Nephron (organoid): ENCODE data around the gene DTD1.

Experiments used
- H3K27ac Mint-ChIP-seq, 3 experiments: 2 replicates each; pipeline ENCODE4 v1.8.0; 2020; ENCODE audit warnings: mixed read lengths in 3 of 3, mild to moderate bottlenecking in 2 of 3, moderate library complexity in 1 of 3
- H3K27me3 Mint-ChIP-seq: 2 replicates; pipeline ENCODE4 v1.8.0; 2021; ENCODE audit warnings: low read depth, mild to moderate bottlenecking, moderate library complexity, mixed read lengths
- H3K36me3 Mint-ChIP-seq: 2 replicates; pipeline ENCODE4 v1.8.0; 2020; ENCODE audit warnings: low read depth, mixed read lengths
- H3K4me1 Mint-ChIP-seq: 2 replicates; pipeline ENCODE4 v1.8.0; 2020; ENCODE audit warnings: mixed read lengths
- H3K4me3 Mint-ChIP-seq, 3 experiments: 2 replicates each; pipeline ENCODE4 v1.8.0; 2020; ENCODE audit warnings: mild to moderate bottlenecking in 3 of 3, mixed read lengths in 3 of 3, moderate library complexity in 2 of 3
- H3K9me3 Mint-ChIP-seq: 2 replicates; pipeline ENCODE4 v1.8.0; 2020; ENCODE audit warnings: mixed read lengths
- TF ChIP-seq, protein P1 (sequence below), 3 experiments: fragments of 200-600 bp; sonication (generic); IDR thresholded peaks; one replicate each; pipeline ENCODE4 v1.5.0; 2021; ENCODE audit warnings: antibody characterized with exemption in 3 of 3; ENCODE audit not compliant: unreplicated experiment in 3 of 3

DTD1 gene

DNA sequence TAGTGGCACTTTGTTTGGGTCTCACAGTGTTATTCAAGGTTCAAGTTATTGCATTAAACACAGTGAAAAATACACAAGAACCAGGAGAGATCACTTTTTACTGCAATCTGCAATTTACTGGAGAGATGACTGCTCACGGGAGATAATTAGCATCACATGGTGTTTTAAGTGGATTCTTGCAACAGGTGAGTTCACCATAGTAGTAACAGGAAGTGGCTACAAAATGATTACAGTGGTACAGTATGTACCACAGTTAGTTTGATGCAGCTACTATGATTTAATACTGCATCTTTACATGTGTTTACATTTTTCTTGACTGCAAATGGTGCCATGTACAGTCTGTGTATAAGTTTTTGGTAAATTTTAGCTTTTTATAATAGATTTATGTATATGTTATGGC is 129.2 kb downstream of the DTD1 start:
- Mint-ChIP-seq H3K27ac (no peak overlapping the region), H3K9me3 (peaks cover 8% of the 10 kb centered on the region), H3K4me3 (no peak overlapping the region), H3K4me1 (peaks cover 9% of the 10 kb centered on the region), H3K27me3 (no peaks in the 10 kb centered on the region), H3K36me3 (no peaks in the 10 kb centered on the region)
- TF ChIP-seq, protein P1, sequence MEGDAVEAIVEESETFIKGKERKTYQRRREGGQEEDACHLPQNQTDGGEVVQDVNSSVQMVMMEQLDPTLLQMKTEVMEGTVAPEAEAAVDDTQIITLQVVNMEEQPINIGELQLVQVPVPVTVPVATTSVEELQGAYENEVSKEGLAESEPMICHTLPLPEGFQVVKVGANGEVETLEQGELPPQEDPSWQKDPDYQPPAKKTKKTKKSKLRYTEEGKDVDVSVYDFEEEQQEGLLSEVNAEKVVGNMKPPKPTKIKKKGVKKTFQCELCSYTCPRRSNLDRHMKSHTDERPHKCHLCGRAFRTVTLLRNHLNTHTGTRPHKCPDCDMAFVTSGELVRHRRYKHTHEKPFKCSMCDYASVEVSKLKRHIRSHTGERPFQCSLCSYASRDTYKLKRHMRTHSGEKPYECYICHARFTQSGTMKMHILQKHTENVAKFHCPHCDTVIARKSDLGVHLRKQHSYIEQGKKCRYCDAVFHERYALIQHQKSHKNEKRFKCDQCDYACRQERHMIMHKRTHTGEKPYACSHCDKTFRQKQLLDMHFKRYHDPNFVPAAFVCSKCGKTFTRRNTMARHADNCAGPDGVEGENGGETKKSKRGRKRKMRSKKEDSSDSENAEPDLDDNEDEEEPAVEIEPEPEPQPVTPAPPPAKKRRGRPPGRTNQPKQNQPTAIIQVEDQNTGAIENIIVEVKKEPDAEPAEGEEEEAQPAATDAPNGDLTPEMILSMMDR (IDR thresholded peaks at IDR 0.05; ENCODE audit: unreplicated experiment in 3 of 3): no peak

DNA sequence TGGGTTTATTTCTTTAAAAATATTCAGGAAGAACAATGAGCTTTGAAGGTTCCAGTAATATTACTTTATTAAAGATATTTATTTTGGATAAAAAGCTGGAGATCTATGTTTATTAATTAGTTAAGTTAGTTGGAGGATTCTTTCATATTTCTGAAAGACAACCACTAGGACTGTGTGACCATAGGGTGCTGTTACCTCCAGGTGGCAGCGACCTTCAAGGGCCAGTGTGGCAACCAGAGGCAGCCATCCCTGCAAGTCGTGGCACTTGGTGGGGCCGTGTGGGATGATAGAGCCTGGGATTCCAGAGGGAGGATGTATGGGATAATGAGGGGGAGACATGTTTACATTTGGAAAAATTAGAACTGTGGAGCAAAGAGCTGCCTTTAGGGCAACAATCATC is 130.3 kb downstream of the DTD1 start:
- H3K27ac Mint-ChIP-seq: peak overlapping the region in 1 of 3 experiments; percentile 64

DNA sequence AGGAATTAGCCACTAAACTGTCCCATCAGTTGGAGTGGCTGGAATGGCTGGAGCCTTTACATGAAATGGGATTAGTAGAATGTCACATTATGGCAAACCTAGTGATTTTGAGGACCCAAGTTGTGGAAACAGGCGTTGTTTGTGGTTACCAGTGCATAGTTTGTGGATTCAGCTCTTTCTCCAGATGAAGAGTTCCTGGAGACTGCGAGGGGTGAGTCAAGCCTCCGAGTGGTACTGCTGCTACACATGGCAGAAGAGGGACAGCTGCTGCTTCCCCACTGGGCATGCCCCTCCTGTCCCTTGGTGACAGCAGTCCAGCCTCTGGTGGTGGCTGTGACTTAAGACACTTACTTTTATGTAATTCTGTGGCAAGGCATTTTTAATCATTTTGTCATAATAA is 131.6 kb downstream of the DTD1 start:
- Mint-ChIP-seq H3K27me3 (no peaks in the 10 kb centered on the region), H3K36me3 (no peaks in the 10 kb centered on the region), H3K27ac (no peak overlapping the region), H3K9me3 (peaks cover 8% of the 10 kb centered on the region), H3K4me3 (no peak overlapping the region), H3K4me1 (peaks cover 9% of the 10 kb centered on the region)
- TF ChIP-seq, protein P1 (IDR thresholded peaks at IDR 0.05; ENCODE audit: unreplicated experiment in 3 of 3): no peak

More for the DNA sequence above, 130.3 kb downstream of the DTD1 start:
- Mint-ChIP-seq H3K9me3 (peaks cover 8% of the 10 kb centered on the region), H3K36me3 (no peaks in the 10 kb centered on the region), H3K27me3 (no peaks in the 10 kb centered on the region), H3K4me3 (no peak overlapping the region), H3K4me1 (peaks cover 9% of the 10 kb centered on the region)
- TF ChIP-seq, protein P1 (IDR thresholded peaks at IDR 0.05; ENCODE audit: unreplicated experiment in 3 of 3): no peak

DNA sequence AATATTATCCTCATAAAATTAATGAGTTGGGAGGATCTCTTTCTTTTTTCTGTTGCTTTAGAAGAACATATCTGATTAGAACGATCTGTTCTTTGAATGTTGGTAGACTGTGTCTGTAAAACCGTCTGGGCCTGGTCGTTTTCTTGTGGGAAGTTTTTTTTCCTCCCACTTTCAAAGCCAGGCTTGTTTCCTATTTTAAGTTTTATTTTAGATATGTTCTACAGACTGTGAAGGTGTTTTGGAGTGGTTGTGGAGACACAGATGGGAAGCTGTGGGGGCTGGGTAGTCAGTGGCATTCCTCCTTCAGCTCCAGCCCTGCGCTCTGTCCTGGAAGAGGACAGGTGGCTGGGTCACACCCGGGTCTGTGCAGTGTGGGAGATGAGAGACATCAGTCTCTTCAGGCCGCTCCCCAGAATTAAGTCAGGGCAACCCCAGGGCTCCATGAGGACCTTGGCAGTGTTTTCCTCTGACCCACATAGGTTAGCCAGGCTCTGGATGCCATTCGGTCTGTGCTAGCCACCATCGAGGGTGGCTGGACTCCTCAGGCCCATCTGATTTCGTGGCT is 133.8 kb downstream of the DTD1 start:
- TF ChIP-seq, protein P1 (IDR thresholded peaks at IDR 0.05; ENCODE audit: unreplicated experiment in 3 of 3): no peak
- peaks cover 9% of the 10 kb centered on the region for H3K4me1 Mint-ChIP-seq
- no peaks in the 10 kb centered on the region for H3K36me3 Mint-ChIP-seq
- no peak overlapping the region for H3K4me3 Mint-ChIP-seq
- H3K27ac Mint-ChIP-seq: peak overlapping the region in 1 of 3 experiments; percentile 47
- no peaks in the 10 kb centered on the region for H3K27me3 Mint-ChIP-seq
- peaks cover 8% of the 10 kb centered on the region for H3K9me3 Mint-ChIP-seq

DNA sequence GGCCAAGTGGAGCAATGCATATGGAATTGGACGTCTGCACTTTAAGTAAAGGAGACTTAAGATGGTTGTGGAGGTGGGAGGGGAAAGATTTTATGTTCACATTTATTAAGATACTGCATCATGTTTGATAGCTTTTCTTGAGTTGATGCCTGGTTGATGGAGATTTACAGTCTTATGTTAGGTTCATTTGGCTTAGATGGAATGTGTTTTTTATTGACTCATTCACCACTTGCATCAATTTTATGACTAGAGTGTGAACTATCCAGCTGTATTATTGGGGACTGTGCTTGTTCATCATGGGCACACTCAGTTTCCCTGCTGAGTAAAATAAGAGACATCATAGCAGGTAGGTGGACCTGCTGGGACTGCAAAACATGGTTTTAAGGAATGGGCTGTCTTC is 134.5 kb downstream of the DTD1 start:
- Mint-ChIP-seq H3K4me3 (no peak overlapping the region), H3K27me3 (no peaks in the 10 kb centered on the region)

DNA sequence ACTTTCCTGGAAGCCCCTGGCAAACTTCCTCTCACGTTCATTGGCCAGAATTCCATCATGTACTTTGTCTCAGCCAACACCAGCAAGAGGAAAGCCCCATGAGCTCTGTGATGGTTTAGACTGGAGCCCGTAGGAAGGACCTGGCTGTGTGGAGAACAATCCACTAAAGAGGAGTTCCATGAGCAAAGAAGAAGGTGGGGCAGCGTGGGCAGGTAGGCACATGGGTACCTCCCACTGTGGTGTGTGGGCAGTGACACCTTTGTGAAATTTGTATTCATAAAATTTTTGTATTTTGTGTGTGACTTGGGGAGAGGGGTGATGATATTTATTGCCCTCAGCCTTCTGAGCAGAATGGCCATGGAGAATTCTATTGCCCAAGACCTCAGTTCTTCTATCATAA is 136.2 kb downstream of the DTD1 start:
- no peak overlapping the region for H3K27ac Mint-ChIP-seq

More for the DNA sequence above, 134.5 kb downstream of the DTD1 start:
- H3K9me3 Mint-ChIP-seq: peaks cover 8% of the 10 kb centered on the region
- H3K27ac Mint-ChIP-seq: peak overlapping the region in 1 of 3 experiments; percentile 21
- no peaks in the 10 kb centered on the region for H3K36me3 Mint-ChIP-seq
- TF ChIP-seq, protein P1 (IDR thresholded peaks at IDR 0.05; ENCODE audit: unreplicated experiment in 3 of 3): no peak
- H3K4me1 Mint-ChIP-seq: peaks cover 4% of the 10 kb centered on the region

More for the DNA sequence above, 136.2 kb downstream of the DTD1 start:
- no peaks in the 10 kb centered on the region for H3K27me3 Mint-ChIP-seq
- no peaks in the 10 kb centered on the region for H3K4me1 Mint-ChIP-seq
- peaks cover 8% of the 10 kb centered on the region for H3K9me3 Mint-ChIP-seq
- H3K36me3 Mint-ChIP-seq: no peaks in the 10 kb centered on the region
- H3K4me3 Mint-ChIP-seq: no peak overlapping the region
- TF ChIP-seq, protein P1 (IDR thresholded peaks at IDR 0.05; ENCODE audit: unreplicated experiment in 3 of 3): no peak
